ENCODE measurements around the gene IL15RA. TPM values are rescaled to one million over a fixed set of nuclear protein-coding genes. Genes with fewer than 3 reads are reported as not detected.

The IL15RA gene
- total RNA-seq, 1 experiment from 2014 or later: 11.0 TPM

GRCh38 chr10:5947471-5948207, 29.7 kb downstream of the IL15RA start:
- in situ Hi-C loops (cut with HindIII; ENCODE audit: low pct_unique_long_range_greater_than_20kb, low sequenced_read_pairs): no loop called here
- no TSS peak for BruUV-seq (replicated peaks)
- Histone ChIP-seq H3K4me1 (ENCODE audit: control insufficient read depth, insufficient read depth, low read length) (no peaks in the 10 kb centered on the region), H3K36me3 (ENCODE audit: control insufficient read depth, insufficient read depth, low read length) (no peaks in the 10 kb centered on the region), H3K9me3 (ENCODE audit: control insufficient read depth, insufficient read depth, low read depth, low read length) (no peaks in the 10 kb centered on the region), H3K27me3 (ENCODE audit: control insufficient read depth, insufficient read depth, low read length) (no peaks in the 10 kb centered on the region), H3K27ac (ENCODE audit: low read length) (no peak overlapping the region), H3K4me3 (ENCODE audit: low read depth in 2 of 2, low read length in 2 of 2) (no peak overlapping the region)
- TF ChIP-seq TCF7L2 (IDR thresholded peaks at IDR 0.05; ENCODE audit: low read depth, low read length) (no peak), CTCF (IDR thresholded peaks at IDR 0.05) (no peak), SIN3A (IDR thresholded peaks at IDR 0.05; ENCODE audit: borderline replicate concordance, insufficient read depth, low read depth, low read length) (no peak), POLR2AphosphoS5 (IDR thresholded peaks at IDR 0.05; ENCODE audit: low read depth, low read length) (no peak), REST (IDR thresholded peaks at IDR 0.05; ENCODE audit: insufficient read depth in 1 of 2, low read depth in 2 of 2, low read length in 1 of 2) (no peak)
- DNase-seq (ENCODE audit: low read depth, low spot score): no peak
- ChIA-PET CTCF (no interaction called here), POLR2A (no interaction called here)
- ATAC-seq: no peak
- intact Hi-C loops (cut with micrococcal nuclease; ENCODE audit: unreplicated experiment): loop anchor here (2.0 to 10.0 kb wide), 2 partner anchors 107 to 139 kb away; no protein-coding TSS in a partner anchor

- POLR2A ChIA-PET: no interaction called here
Measured at GRCh38 chr10:5946786-5947185, 30.6 kb downstream of the IL15RA start.

More at GRCh38 chr10:5946786-5947185, 30.6 kb downstream of the IL15RA start:
- CTCF ChIA-PET: no interaction called here
- BruUV-seq (replicated peaks): no TSS peak
- no peaks in the 10 kb centered on the region for H3K4me1 ChIP-seq (ENCODE audit: control insufficient read depth, insufficient read depth, low read length)
- no peaks in the 10 kb centered on the region for H3K27me3 ChIP-seq (ENCODE audit: control insufficient read depth, insufficient read depth, low read length)
- no peak for ATAC-seq
- DNase-seq (ENCODE audit: low read depth, low spot score): no peak
- no peaks in the 10 kb centered on the region for H3K9me3 ChIP-seq (ENCODE audit: control insufficient read depth, insufficient read depth, low read depth, low read length)
- in situ Hi-C loops (cut with HindIII; ENCODE audit: low pct_unique_long_range_greater_than_20kb, low sequenced_read_pairs) (no loop called here), intact Hi-C loops (cut with micrococcal nuclease; ENCODE audit: unreplicated experiment) (loop anchor here (10.0 kb wide), 1 partner anchor 108 kb away; no protein-coding TSS in a partner anchor)
- H3K36me3 ChIP-seq (ENCODE audit: control insufficient read depth, insufficient read depth, low read length): no peaks in the 10 kb centered on the region
- no peak overlapping the region for H3K27ac ChIP-seq (ENCODE audit: low read length)
- TF ChIP-seq TCF7L2 (IDR thresholded peaks at IDR 0.05; ENCODE audit: low read depth, low read length) (no peak), SIN3A (IDR thresholded peaks at IDR 0.05; ENCODE audit: borderline replicate concordance, insufficient read depth, low read depth, low read length) (no peak), CTCF (IDR thresholded peaks at IDR 0.05) (no peak), POLR2AphosphoS5 (IDR thresholded peaks at IDR 0.05; ENCODE audit: low read depth, low read length) (no peak), REST (IDR thresholded peaks at IDR 0.05; ENCODE audit: insufficient read depth in 1 of 2, low read depth in 2 of 2, low read length in 1 of 2) (no peak)
- H3K4me3 ChIP-seq (ENCODE audit: low read depth in 2 of 2, low read length in 2 of 2): no peak overlapping the region
